Tracheal epithelial cell (primary cell): ENCODE measurements around the gene KLC1. TPM values are rescaled to one million over a fixed set of nuclear protein-coding genes. Genes with fewer than 3 reads are reported as not detected.

Source experiments
- total RNA-seq: library from RNA; depleted of rRNA; stranded (reverse); fragments of >200 nt; gene quantifications from 2 replicates; pipeline ENCODE4 v1.2.1, GENCODE V29; 2014

The KLC1 gene
- total RNA-seq: 126 and 147 TPM in 2 replicates

DNA sequence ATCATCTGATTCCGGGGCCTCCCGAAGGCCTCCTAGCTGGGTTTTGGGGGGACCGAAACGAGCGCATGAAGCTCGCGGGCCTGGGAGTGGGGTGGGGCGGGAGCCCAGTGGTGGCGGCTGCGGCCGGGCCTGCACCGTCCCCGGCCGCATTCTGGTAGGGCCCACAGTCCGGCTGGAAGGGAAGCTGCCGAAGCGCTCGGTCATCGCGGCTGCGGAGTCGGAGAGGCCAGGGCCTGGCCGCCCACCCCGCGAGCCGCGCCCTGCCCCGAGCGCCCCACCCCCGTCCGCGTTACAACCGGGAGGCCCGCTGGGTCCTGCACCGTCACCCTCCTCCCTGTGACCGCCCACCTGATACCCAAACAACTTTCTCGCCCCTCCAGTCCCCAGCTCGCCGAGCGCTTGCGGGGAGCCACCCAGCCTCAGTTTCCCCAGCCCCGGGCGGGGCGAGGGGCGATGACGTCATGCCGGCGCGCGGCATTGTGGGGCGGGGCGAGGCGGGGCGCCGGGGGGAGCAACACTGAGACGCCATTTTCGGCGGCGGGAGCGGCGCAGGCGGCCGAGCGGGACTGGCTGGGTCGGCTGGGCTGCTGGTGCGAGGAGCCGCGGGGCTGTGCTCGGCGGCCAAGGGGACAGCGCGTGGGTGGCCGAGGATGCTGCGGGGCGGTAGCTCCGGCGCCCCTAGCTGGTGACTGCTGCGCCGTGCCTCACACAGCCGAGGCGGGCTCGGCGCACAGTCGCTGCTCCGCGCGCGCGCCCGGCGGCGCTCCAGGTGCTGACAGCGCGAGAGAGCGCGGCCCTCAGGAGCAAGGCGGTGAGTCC is at the start of gene KLC1:
Gene KLC1, plus strand, starts transcription at position 528 of the 819 bp plus-strand sequence. CDS start 25,354 bp downstream, outside the sequence.

DNA sequence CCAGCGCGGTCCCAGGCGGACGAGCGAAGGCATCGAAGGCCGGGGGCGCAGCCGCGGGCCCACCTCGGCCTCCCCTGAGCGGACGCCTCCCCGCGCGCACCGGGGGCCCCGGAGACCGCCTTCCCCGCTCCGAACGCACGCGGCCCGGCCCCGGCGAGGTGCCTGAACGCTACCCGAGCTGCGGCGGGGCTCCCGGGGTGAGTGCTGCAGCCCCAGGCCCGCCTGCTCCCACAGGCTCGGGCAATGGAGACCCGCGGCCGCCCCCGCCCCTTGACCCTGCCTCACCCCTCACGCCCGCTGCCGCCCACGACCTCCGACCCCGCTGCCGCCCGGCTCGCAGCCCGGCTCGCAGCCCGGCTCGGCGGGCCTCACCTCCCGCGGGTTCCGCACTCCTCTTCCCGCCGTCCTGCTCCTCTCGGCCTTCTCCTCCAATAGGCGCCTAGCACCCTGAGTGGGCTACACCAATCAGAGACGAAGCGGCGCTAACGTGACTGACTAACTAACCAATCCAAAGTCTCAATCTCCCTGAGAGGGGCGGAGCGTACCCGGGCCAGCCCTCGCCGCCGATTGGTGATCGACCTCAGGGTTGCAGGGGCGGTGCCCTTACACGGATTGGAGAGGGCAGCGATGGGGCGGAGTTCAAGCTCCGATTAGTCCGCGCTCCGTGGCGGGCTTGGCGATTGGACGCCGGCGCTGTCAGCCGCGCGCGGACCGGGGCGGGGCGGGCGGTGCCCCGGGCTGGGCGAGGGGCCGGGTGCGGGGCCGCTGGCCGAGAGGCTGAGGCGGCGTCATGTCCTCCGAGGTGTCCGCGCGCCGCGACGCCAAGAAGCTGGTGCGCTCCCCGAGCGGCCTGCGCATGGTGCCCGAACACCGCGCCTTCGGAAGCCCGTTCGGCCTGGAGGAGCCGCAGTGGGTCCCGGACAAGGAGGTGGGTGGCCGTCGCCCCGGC is 86.3 kb downstream of the KLC1 start, which contains the start of the genes XRCC3 and ZFYVE21:
Gene XRCC3, minus strand, starts transcription at position 400 of the 949 bp plus-strand sequence. CDS start 4,364 bp downstream, outside the sequence.
Gene ZFYVE21, plus strand, starts transcription at position 759 of the 949 bp plus-strand sequence. Its CDS starts 32 bp downstream, at position 791.

Other genes starting within 250 kb of the KLC1 start
- 51.4 and 70.6 TPM in 2 replicates for gene MARK3, start 243.8 kb upstream of the KLC1 start, total RNA-seq
- 33.5 and 34.5 TPM in 2 replicates for gene CKB, start 106.4 kb upstream of the KLC1 start, total RNA-seq
- gene TRMT61A, start 100.0 kb upstream of the KLC1 start, total RNA-seq: 11.3 and 12.8 TPM in 2 replicates
- gene BAG5, start 66.6 kb upstream of the KLC1 start, total RNA-seq: 34.2 and 39.0 TPM in 2 replicates
- 25.1 and 36.2 TPM in 2 replicates for gene COA8, start 66.3 kb upstream of the KLC1 start, total RNA-seq
- gene XRCC3, start 86.2 kb downstream of the KLC1 start, total RNA-seq: 8.4 and 16.0 TPM in 2 replicates
- gene ZFYVE21, start 86.6 kb downstream of the KLC1 start, total RNA-seq: 77.8 and 94.8 TPM in 2 replicates
- gene PPP1R13B, start 218.4 kb downstream of the KLC1 start, total RNA-seq: 5.5 and 8.0 TPM in 2 replicates